GM18858 (cell line): ENCODE measurements around the gene TM9SF3.

Experiments used
- ATAC-seq: cut with Tn5 transposase; IDR thresholded peaks from one replicate; pipeline ENCODE4 v1.9.1; 2021; ENCODE audit not compliant: unreplicated experiment

TM9SF3 gene

GRCh38 chr10:96512524-96513304, 74.1 kb downstream of the TM9SF3 start:
- ATAC-seq = no peak

DNA sequence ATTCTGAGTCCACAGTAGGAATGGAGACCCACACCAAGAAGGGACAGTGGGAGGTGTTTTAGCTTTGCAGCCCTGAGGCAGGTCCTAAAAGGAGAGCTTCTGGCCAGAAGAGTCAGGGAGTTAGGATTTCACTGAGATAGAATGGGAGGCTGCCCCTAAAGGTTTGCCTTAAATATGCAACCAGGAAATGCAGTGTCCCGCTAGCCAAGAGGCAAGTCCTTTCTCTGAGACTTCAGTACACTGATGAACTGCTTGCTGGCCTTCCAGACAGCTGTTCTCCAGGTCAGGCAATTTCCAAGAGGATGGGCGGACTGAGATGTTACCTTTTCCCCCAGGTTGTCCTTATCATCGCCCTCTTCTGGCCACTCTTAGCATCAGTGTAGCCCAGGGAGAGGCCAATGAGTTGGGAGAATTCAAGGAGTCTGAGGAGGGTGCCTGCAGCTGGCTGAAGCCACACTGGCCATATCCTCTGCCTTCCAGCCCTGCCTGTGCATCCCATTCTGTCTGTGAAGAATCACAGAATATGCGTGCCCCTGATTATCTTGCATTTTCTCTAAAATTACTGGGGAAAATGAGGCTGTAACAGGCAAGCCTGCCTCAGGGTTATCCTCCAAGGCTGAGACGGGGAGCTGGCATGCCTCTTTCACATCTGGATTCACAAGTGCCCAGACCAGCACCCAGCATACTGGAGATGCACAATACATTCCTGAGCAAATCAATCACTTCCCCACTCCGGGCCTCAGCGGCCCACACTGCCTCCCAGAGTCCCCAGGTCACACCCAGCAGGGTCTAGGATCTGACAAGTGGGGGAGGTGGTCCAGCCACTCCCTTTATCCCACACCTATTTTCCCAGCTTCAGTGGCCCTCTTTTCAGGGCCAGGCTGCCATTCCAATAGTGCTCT, 75.5 kb downstream of the TM9SF3 start:
- ATAC-seq = no peak

DNA sequence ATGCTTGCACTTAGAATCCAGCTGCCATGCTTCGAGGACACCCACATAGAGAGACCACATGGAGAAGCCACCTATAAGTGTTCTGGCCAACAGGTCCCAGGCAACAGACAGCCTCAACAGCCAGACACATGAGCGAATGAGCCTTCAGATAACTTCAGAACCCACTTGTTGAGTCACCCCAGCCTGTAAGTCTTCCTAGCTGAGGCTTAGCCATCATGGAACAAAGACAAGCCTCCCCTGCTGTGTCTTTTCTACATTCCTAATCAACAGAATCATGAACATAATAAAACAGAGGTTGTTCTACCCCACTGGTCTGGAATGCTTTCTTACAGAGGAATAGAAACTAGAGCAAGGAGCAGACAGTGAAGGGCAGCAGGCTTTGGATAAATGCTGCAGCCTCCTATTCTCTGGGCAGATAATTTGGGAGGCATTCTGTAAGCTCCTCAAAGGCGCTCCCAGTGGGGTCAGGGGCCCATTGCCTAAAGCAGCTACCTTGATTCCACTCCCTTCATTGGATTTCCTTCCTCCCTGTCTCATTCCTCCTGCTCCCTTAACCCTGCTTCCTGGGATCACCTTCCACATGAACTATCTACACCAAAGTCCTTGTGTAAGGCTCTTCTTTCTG, 77.7 kb downstream of the TM9SF3 start:
- ATAC-seq = no peak

GRCh38 chr10:96507044-96507443, 79.8 kb downstream of the TM9SF3 start:
- no peak for ATAC-seq

- no peak for ATAC-seq
These were observed 81.4 kb downstream of the TM9SF3 start for GRCh38 chr10:96505150-96506136.

GRCh38 chr10:96502561-96503282, 84.1 kb downstream of the TM9SF3 start:
- no peak for ATAC-seq

DNA sequence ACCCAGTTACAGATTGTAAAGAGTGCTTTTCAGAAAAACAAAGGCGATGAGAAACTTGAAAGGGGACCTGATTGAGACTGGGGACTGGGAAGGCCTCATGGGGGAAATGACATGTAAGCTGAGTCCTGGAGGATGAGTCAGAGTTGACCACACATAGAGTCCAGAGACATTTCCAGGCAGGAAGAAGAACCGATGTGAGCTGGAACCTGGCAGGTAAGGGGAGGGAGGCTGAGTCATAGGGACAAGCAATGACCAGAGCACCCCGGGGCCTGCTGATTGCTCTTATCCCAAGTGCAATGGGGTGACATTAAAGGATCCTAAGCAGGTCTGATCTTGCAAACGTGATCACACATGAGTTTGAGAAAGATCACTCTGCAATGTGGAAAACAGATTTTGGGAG, 84.8 kb downstream of the TM9SF3 start:
- no peak for ATAC-seq

GRCh38 chr10:96500519-96500918, 86.3 kb downstream of the TM9SF3 start:
- no peak for ATAC-seq

DNA sequence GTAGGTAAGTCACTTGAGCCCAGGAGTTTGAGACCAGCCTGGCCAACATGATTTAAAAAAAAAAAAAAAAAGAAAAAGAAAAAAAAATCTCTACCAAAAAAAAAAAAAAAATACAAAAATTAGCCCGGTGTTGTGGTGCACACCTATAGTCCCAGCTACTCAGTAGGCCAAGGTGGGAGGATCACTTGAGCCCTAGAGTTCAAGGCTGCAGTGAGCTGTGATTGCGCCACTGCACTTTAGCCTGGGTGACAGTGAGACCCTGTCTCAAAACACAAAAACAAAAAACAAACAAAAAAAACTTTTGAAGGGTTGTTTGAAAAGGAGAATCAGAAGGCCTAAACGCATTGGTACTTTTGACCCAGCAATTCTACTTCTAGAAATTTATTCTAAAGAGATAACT, 86.8 kb downstream of the TM9SF3 start:
- no peak for ATAC-seq

GRCh38 chr10:96497391-96497790, 89.4 kb downstream of the TM9SF3 start:
- ATAC-seq = no peak

DNA sequence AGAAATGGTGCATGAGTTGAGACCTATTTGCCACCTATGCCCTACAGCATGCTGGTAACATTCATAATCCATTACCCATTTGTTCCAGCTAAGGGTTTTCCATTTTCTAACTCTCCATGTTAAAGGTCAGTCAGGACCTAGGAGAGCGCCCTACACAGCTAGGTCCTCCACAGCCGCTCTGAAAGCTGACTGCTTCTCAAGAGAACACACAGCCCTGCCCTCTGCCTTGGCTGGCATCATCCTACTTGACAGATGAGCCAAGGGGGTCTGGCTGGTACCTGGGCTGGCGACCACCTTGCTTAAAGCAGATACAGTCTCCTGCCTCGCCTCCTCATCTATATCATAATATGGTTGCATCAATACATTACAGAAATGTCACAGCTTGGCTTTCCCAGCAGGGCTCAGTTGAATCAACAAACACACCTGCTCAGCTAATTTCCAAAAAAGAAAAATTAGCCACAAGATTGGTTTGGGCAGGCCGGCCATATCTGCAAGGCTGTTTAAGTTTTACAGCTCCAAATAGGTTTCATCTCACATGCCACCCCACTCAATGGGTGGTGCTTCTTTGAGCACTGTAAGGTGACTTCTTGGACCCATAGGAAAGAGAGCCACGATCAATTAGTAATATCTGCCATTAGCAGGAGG, 90.4 kb downstream of the TM9SF3 start:
- no peak for ATAC-seq

- ATAC-seq = no peak
These were observed 91.3 kb downstream of the TM9SF3 start for GRCh38 chr10:96495544-96495943.

- ATAC-seq = no peak
These were observed 92.1 kb downstream of the TM9SF3 start for GRCh38 chr10:96494694-96495093.

- no peak for ATAC-seq
These were observed 92.8 kb downstream of the TM9SF3 start for GRCh38 chr10:96493871-96494525.

GRCh38 chr10:96493254-96493653, 93.6 kb downstream of the TM9SF3 start:
- no peak for ATAC-seq

GRCh38 chr10:96491303-96491702, 95.5 kb downstream of the TM9SF3 start:
- ATAC-seq = no peak

DNA sequence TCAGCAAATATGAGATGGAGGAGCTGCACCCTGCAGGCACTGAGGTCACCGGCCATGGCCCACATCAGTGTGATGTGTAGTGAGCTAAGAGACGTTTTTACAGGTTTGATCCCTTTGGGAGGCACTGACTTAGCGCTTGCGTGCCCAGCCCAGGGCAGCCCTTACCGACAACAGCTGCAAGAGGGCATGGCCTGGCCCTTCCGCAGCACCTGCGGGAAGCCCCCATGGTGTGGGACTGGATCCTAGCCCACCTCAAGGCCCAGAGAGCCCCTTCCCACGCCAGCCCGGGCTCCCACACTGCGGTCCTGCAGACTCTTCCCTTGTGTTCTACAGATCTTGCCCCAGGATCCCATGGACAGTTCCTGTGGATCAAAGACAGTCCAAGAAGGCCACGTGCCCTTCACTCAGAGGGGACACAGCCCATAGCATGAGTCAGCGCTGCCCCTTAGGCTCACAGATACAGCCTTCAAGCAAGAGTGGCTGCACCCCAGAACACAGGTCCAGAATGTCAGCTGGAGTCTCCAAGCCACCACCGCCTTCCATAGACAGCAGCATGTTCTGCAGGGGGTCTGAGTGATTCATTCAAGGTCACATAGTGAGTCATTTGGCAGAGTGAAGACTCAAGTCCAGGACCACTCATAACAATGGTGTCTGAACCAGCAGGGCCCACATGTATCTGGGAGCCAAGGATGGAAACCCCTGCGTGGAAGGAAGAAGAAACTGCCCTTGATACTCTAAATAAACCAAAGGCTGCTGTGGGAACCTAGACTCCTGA, 98.5 kb downstream of the TM9SF3 start:
- ATAC-seq = no peak
